NT2/D1 (cell line): ENCODE data around the gene MRM3.
A peak's percentile ranks its signal among the peaks of the same experiment; 100 is the strongest.

Source experiments
- DNase-seq: peaks from one replicate; pipeline ENCODE4 v3.0.0-alpha.2; 2011; ENCODE audit warnings: low read depth, low spot score
- H3K27me3 ChIP-seq: 2 replicates; pipeline ENCODE4 v1.6.0; 2011; ENCODE audit warnings: mild to moderate bottlenecking; ENCODE audit not compliant: insufficient read length, insufficient read depth
- H3K36me3 ChIP-seq: 2 replicates; pipeline ENCODE4 v1.6.1; 2011; ENCODE audit warnings: mild to moderate bottlenecking, low read length, mixed read lengths; ENCODE audit not compliant: insufficient read depth, insufficient read length
- H3K4me1 ChIP-seq: 2 replicates; pipeline ENCODE4 v1.5.1; 2011; ENCODE audit not compliant: insufficient read depth, insufficient read length
- H3K4me3 ChIP-seq: 2 replicates; pipeline ENCODE4 v1.5.1; 2011; ENCODE audit warnings: low read depth; ENCODE audit not compliant: insufficient read length
- H3K9ac ChIP-seq: 2 replicates; pipeline ENCODE4 v1.6.0; 2011; ENCODE audit warnings: low read depth; ENCODE audit not compliant: insufficient read length
- H3K9me3 ChIP-seq: 2 replicates; pipeline ENCODE4 v1.5.1; 2011; ENCODE audit warnings: mild to moderate bottlenecking, low read length; ENCODE audit not compliant: insufficient read depth
- SUZ12 ChIP-seq: IDR thresholded peaks from 2 replicates; pipeline ENCODE4 v1.6.1; 2011; ENCODE audit not compliant: insufficient read length, insufficient read depth; ENCODE audit errors: extremely low read depth
- YY1 ChIP-seq: IDR thresholded peaks from 2 replicates; pipeline ENCODE4 v1.6.1; 2011; ENCODE audit not compliant: insufficient read length, insufficient read depth
- ZNF274 ChIP-seq: IDR thresholded peaks from 2 replicates; pipeline ENCODE4 v1.6.1; 2011; ENCODE audit warnings: mild to moderate bottlenecking, low read depth, low read length

The MRM3 gene

DNA sequence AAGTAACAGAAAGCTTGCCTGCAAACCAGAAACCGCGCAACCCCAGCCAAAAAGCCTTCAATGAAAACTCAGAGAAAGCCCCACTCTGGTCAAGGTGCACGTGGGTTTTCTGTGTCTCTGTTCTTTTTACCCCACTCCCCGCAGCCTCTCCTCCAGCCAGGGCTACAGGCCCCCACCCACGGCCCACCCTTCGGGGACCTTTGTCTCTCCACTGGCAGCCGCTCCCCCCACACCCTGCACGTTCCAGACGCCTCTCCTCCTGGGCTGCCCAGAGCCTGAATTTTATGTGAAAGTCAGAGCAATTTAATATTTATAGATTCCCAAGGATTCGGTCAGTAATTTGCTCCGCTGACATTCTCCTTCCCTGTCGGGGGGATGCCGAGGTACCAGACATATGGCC lies 24.2 kb downstream of the MRM3 start:
- no peak overlapping the region for H3K9ac ChIP-seq
- H3K4me3 ChIP-seq, result no peak overlapping the region
- H3K9me3 ChIP-seq, result no peaks in the 10 kb centered on the region
- H3K36me3 ChIP-seq, result peaks cover 62% of the 10 kb centered on the region
- H3K4me1 ChIP-seq, result peaks cover 16% of the 10 kb centered on the region
- TF ChIP-seq YY1 (no peak), ZNF274 (no peak), SUZ12 (no peak)
- no peak for DNase-seq
- no peaks in the 10 kb centered on the region for H3K27me3 ChIP-seq

GRCh38 chr17:806781-807522 lies 24.8 kb downstream of the MRM3 start:
- no peak for DNase-seq
- no peaks in the 10 kb centered on the region for H3K27me3 ChIP-seq
- H3K9me3 ChIP-seq, result no peaks in the 10 kb centered on the region
- TF ChIP-seq ZNF274, result no peak
- no peak for TF ChIP-seq YY1
- no peak for TF ChIP-seq SUZ12
- no peak overlapping the region for H3K4me3 ChIP-seq
- no peak overlapping the region for H3K9ac ChIP-seq
- H3K36me3 ChIP-seq, result peaks cover 62% of the 10 kb centered on the region
- H3K4me1 ChIP-seq, result peaks cover 16% of the 10 kb centered on the region

GRCh38 chr17:807523-808294 lies 25.6 kb downstream of the MRM3 start:
- H3K4me3 ChIP-seq, result no peak overlapping the region
- DNase-seq, result no peak
- H3K9me3 ChIP-seq, result no peaks in the 10 kb centered on the region
- no peak overlapping the region for H3K9ac ChIP-seq
- H3K4me1 ChIP-seq, result peaks cover 20% of the 10 kb centered on the region
- H3K27me3 ChIP-seq, result no peaks in the 10 kb centered on the region
- peaks cover 63% of the 10 kb centered on the region for H3K36me3 ChIP-seq
- TF ChIP-seq ZNF274, result no peak
- TF ChIP-seq YY1, result no peak
- TF ChIP-seq SUZ12, result no peak

DNA sequence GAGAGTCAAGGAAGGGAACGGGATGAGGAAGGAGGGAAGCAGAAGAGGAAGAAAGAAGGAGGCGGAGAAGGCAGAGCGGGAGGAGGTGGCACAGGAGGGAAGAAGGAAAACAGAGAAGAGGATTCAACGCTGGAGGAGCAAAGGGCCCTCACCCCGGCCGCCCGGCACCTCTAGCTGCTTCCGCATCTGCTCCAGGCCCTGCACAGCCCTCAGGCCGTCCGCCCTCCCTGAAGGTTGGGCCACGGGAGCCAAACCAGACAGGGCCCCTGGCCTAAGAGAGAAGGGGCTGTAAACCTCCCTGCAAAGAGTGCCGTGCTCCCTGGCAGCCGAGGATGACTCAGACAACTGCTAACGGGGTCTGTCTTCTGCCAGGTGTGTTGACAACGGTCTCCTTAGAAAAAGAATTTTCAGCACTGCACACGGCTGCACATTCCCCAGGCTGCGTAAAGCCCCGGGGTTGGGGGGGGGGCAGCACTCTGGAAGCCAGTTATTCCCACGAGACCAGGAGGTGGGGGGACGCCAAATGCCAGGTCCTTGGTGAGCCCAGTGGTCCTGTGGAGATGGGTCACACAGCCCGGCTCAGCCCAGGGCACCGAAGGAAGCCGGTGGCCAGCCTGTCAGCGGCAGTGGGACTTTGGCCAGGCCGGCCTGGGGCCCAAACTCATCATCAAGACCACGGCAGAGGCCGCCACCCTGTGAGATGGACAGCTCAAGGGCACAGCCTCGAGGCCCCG lies 29.1 kb downstream of the MRM3 start:
- DNase-seq, result no peak
- Histone ChIP-seq H3K4me3 (no peak overlapping the region), H3K27me3 (no peaks in the 10 kb centered on the region), H3K36me3 (peaks cover 66% of the 10 kb centered on the region), H3K9me3 (no peaks in the 10 kb centered on the region), H3K4me1 (peaks cover 6% of the 10 kb centered on the region), H3K9ac (peak overlapping the region; percentile 8)
- TF ChIP-seq SUZ12, result no peak
- TF ChIP-seq YY1, result no peak
- TF ChIP-seq ZNF274, result no peak

GRCh38 chr17:812638-813204 lies 30.6 kb downstream of the MRM3 start:
- no peaks in the 10 kb centered on the region for H3K9me3 ChIP-seq
- DNase-seq, result no peak
- H3K4me3 ChIP-seq, result no peak overlapping the region
- TF ChIP-seq ZNF274, result no peak
- TF ChIP-seq SUZ12, result no peak
- TF ChIP-seq YY1, result no peak
- H3K4me1 ChIP-seq, result peaks cover 6% of the 10 kb centered on the region
- peaks cover 62% of the 10 kb centered on the region for H3K36me3 ChIP-seq
- H3K9ac ChIP-seq, result no peak overlapping the region
- no peaks in the 10 kb centered on the region for H3K27me3 ChIP-seq

- no peaks in the 10 kb centered on the region for H3K9me3 ChIP-seq
- no peak overlapping the region for H3K9ac ChIP-seq
- H3K27me3 ChIP-seq, result no peaks in the 10 kb centered on the region
- peaks cover 61% of the 10 kb centered on the region for H3K36me3 ChIP-seq
- TF ChIP-seq YY1, result no peak
- TF ChIP-seq SUZ12, result no peak
- TF ChIP-seq ZNF274, result no peak
- DNase-seq, result no peak
- H3K4me3 ChIP-seq, result no peak overlapping the region
- peaks cover 6% of the 10 kb centered on the region for H3K4me1 ChIP-seq
Measured at GRCh38 chr17:814371-814770, 32.2 kb downstream of the MRM3 start.

- Histone ChIP-seq H3K4me1 (no peaks in the 10 kb centered on the region), H3K36me3 (peaks cover 62% of the 10 kb centered on the region), H3K27me3 (no peaks in the 10 kb centered on the region), H3K4me3 (no peak overlapping the region), H3K9me3 (no peaks in the 10 kb centered on the region), H3K9ac (no peak overlapping the region)
- no peak for TF ChIP-seq ZNF274
- no peak for TF ChIP-seq YY1
- TF ChIP-seq SUZ12, result no peak
- DNase-seq, result no peak
Measured at GRCh38 chr17:819251-819650, 37.1 kb downstream of the MRM3 start.
